NCI-H2227 treated with DMSO at 0.1 percent for 48 hours (cell line): Measurements from ENCODE around the gene JDP2.
A peak's percentile ranks its signal among the peaks of the same experiment; 100 is the strongest.

Experiments
- DNase-seq: peaks from one replicate; lab custom pipeline; 2025; lab: John Stamatoyannopoulos, UW

The JDP2 gene

GRCh38 chr14:75514673-75515628 is 87.1 kb downstream of the JDP2 start:
- DNase-seq: peak; percentile 59

- peak; percentile 59 for DNase-seq
Measured at GRCh38 chr14:75515629-75515996, 87.8 kb downstream of the JDP2 start.

- no peak for DNase-seq
Measured at GRCh38 chr14:75518625-75519024, 90.8 kb downstream of the JDP2 start.

- no peak for DNase-seq
Measured at GRCh38 chr14:75519394-75519793, 91.6 kb downstream of the JDP2 start.

GRCh38 chr14:75519826-75520728 is 92.3 kb downstream of the JDP2 start:
- no peak for DNase-seq

GRCh38 chr14:75520852-75521251 is 93.0 kb downstream of the JDP2 start:
- DNase-seq: no peak

GRCh38 chr14:75521415-75522199 is 93.8 kb downstream of the JDP2 start:
- DNase-seq: no peak

- DNase-seq: no peak
Measured at GRCh38 chr14:75522224-75522982, 94.6 kb downstream of the JDP2 start, which contains the start of gene BATF. BATF (plus strand) TSS chr14:75522469; CDS start chr14:75522683, 214 bp downstream.

GRCh38 chr14:75522983-75523318 is 95.1 kb downstream of the JDP2 start:
- DNase-seq: no peak
